Ishikawa (cell line): ENCODE measurements around the gene ABCB8.

Experiments used
- CEBPB ChIP-seq: IDR thresholded peaks from 2 replicates; pipeline ENCODE4 v1.6.1; 2012
- CREB1 ChIP-seq: IDR thresholded peaks from 2 replicates; pipeline ENCODE4 v1.6.1; 2012; ENCODE audit warnings: low read depth
- EGR1 ChIP-seq: IDR thresholded peaks from 2 replicates; pipeline ENCODE4 v1.6.1; 2012
- EP300 ChIP-seq: IDR thresholded peaks from 2 replicates; pipeline ENCODE4 v1.6.1; 2012; ENCODE audit warnings: borderline replicate concordance
- FOXM1 ChIP-seq: IDR thresholded peaks from 2 replicates; pipeline ENCODE4 v1.6.1; 2012; ENCODE audit warnings: low read depth, borderline replicate concordance
- NFIC ChIP-seq: IDR thresholded peaks from 2 replicates; pipeline ENCODE4 v1.6.1; 2012
- RAD21 ChIP-seq: IDR thresholded peaks from 2 replicates; pipeline ENCODE4 v1.6.1; 2012; ENCODE audit warnings: low read depth
- TAF1 ChIP-seq: IDR thresholded peaks from 2 replicates; pipeline ENCODE4 v1.6.1; 2012; ENCODE audit warnings: low read depth, mild to moderate bottlenecking
- TCF12 ChIP-seq: IDR thresholded peaks from 2 replicates; pipeline ENCODE4 v1.6.1; 2012; ENCODE audit warnings: low read depth
- TEAD4 ChIP-seq: IDR thresholded peaks from 2 replicates; pipeline ENCODE4 v1.6.1; 2012
- YY1 ChIP-seq: IDR thresholded peaks from 2 replicates; pipeline ENCODE4 v1.6.1; 2012; ENCODE audit warnings: low read depth
- ZBTB7A ChIP-seq: IDR thresholded peaks from 2 replicates; pipeline ENCODE4 v1.6.1; 2012; ENCODE audit warnings: low read depth
- TF ChIP-seq, protein P1 (sequence below): IDR thresholded peaks from 2 replicates; pipeline ENCODE4 v1.6.1; 2012
- TF ChIP-seq, protein P2 (sequence below): IDR thresholded peaks from 2 replicates; pipeline ENCODE4 v1.6.1; 2012
- TF ChIP-seq, protein P3 (sequence below): IDR thresholded peaks from 2 replicates; pipeline ENCODE4 v1.6.1; 2012; ENCODE audit warnings: low read depth, mild to moderate bottlenecking

ABCB8 gene

DNA sequence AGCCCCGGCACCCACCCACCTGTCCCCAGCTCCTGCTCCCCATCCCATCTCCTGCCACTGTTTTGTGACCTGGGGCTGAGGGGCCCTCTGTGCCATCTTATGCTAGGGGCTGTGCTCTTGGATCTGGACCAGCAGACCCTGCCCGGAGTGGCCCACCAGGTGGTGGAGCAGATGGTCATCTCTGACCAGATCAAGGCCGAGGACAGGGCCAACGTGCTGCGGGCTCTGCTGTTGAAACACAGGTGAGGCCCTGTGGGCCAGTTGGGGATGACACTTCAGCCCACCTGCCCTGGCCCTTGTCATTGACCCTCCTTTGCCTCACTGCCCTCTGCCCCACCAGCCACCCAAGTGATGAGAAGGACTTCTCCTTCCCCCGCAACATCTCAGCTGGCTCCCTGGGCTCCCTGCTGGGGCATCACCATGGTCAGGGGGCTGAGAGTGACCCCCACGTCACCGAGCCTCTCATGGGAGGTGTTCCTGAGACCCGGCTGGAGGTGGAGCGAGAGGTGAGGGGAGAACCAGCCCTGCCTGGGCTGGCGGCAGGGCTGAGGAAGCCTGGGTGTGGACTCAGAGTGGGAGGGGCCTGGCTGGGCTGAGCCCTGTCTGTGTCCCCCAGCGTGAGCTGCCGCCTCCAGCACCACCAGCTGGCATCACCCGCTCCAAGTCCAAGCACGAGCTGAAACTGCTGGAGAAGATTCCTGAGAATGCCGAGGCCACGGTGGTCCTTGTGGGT, 41.8 kb downstream of the ABCB8 start:
- TF ChIP-seq, protein P1, sequence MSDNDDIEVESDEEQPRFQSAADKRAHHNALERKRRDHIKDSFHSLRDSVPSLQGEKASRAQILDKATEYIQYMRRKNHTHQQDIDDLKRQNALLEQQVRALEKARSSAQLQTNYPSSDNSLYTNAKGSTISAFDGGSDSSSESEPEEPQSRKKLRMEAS: no peak
- TF ChIP-seq CEBPB (no peak), TCF12 (no peak), EP300 (no peak), NFIC (no peak), EGR1 (no peak)

DNA sequence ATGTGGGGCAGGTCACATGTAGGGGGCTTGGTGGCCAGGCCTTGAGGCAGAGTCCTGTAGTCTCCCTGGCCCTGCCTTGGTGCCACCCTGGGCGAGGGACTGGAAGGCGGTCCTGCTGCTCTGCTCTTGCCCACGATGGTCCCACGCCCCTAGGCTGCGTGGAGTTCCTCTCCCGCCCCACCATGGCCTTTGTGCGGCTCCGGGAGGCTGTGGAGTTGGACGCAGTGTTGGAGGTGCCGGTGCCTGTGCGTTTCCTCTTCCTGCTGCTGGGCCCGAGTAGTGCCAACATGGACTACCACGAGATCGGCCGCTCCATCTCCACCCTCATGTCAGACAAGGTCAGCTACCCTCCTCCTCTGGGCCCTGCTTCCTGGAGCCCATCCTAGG, 42.3 kb downstream of the ABCB8 start:
- TF ChIP-seq NFIC (no peak), TEAD4 (no peak), RAD21 (no peak), CEBPB (no peak), YY1 (no peak), CREB1 (no peak), ZBTB7A (no peak), FOXM1 (no peak), TCF12 (no peak), TAF1 (no peak), EGR1 (no peak), EP300 (no peak)
- TF ChIP-seq, protein P2, sequence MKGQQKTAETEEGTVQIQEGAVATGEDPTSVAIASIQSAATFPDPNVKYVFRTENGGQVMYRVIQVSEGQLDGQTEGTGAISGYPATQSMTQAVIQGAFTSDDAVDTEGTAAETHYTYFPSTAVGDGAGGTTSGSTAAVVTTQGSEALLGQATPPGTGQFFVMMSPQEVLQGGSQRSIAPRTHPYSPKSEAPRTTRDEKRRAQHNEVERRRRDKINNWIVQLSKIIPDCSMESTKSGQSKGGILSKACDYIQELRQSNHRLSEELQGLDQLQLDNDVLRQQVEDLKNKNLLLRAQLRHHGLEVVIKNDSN: no peak
- TF ChIP-seq, protein P3, sequence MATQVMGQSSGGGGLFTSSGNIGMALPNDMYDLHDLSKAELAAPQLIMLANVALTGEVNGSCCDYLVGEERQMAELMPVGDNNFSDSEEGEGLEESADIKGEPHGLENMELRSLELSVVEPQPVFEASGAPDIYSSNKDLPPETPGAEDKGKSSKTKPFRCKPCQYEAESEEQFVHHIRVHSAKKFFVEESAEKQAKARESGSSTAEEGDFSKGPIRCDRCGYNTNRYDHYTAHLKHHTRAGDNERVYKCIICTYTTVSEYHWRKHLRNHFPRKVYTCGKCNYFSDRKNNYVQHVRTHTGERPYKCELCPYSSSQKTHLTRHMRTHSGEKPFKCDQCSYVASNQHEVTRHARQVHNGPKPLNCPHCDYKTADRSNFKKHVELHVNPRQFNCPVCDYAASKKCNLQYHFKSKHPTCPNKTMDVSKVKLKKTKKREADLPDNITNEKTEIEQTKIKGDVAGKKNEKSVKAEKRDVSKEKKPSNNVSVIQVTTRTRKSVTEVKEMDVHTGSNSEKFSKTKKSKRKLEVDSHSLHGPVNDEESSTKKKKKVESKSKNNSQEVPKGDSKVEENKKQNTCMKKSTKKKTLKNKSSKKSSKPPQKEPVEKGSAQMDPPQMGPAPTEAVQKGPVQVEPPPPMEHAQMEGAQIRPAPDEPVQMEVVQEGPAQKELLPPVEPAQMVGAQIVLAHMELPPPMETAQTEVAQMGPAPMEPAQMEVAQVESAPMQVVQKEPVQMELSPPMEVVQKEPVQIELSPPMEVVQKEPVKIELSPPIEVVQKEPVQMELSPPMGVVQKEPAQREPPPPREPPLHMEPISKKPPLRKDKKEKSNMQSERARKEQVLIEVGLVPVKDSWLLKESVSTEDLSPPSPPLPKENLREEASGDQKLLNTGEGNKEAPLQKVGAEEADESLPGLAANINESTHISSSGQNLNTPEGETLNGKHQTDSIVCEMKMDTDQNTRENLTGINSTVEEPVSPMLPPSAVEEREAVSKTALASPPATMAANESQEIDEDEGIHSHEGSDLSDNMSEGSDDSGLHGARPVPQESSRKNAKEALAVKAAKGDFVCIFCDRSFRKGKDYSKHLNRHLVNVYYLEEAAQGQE: no peak
- TF ChIP-seq, protein P1: no peak

DNA sequence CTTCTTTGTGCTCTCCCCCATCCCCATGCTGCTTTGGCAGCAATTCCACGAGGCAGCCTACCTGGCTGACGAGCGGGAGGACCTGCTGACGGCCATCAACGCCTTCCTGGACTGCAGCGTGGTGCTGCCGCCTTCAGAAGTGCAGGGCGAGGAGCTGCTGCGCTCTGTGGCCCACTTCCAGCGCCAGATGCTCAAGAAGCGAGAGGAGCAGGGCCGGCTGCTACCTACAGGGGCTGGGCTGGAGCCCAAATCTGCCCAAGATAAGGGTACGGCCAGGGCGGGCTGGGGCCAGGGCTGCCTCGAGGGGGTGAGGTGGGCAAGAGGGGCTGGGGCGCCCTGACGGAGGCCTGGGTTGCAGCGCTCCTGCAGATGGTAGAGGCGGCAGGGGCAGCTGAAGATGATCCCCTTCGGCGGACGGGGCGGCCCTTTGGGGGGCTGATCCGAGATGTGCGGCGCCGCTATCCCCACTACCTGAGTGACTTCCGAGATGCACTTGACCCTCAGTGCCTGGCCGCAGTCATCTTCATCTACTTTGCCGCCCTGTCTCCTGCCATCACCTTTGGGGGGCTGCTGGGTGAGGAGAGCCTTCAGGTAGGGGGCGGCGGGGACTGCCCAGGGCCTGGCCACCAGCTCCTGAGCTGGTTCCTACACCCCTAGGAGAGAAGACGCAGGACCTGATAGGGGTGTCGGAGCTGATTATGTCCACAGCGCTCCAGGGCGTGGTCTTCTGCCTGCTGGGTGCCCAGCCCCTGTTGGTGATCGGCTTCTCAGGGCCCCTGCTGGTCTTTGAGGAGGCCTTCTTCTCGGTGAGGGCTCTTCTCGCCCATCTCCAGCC, 43.0 kb downstream of the ABCB8 start:
- no peak for TF ChIP-seq TAF1
- TF ChIP-seq NFIC: no peak
- TF ChIP-seq, protein P2: no peak
- no peak for TF ChIP-seq TCF12
- TF ChIP-seq CREB1: no peak
- TF ChIP-seq EP300: no peak
- no peak for TF ChIP-seq CEBPB

DNA sequence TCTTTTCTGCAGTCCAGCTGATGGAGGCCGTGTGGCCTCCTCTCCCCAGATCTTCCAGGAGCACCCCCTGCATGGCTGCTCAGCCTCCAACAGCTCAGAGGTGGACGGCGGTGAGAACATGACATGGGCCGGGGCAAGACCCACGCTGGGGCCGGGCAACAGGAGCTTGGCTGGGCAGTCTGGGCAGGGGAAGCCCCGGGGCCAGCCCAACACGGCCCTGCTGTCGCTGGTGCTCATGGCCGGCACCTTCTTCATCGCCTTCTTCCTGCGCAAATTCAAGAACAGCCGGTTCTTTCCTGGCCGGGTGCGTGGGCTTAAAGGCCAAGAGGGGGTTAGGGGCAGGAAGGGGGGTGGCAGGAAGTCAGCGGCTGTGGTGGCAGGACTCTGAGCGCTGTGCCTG, 45.7 kb downstream of the ABCB8 start:
- no peak for TF ChIP-seq FOXM1
- no peak for TF ChIP-seq CEBPB
- no peak for TF ChIP-seq TEAD4
- no peak for TF ChIP-seq NFIC
- TF ChIP-seq CREB1: no peak
- no peak for TF ChIP-seq ZBTB7A
- no peak for TF ChIP-seq YY1
- TF ChIP-seq EGR1: no peak
- no peak for TF ChIP-seq RAD21
- TF ChIP-seq, protein P1: no peak

DNA sequence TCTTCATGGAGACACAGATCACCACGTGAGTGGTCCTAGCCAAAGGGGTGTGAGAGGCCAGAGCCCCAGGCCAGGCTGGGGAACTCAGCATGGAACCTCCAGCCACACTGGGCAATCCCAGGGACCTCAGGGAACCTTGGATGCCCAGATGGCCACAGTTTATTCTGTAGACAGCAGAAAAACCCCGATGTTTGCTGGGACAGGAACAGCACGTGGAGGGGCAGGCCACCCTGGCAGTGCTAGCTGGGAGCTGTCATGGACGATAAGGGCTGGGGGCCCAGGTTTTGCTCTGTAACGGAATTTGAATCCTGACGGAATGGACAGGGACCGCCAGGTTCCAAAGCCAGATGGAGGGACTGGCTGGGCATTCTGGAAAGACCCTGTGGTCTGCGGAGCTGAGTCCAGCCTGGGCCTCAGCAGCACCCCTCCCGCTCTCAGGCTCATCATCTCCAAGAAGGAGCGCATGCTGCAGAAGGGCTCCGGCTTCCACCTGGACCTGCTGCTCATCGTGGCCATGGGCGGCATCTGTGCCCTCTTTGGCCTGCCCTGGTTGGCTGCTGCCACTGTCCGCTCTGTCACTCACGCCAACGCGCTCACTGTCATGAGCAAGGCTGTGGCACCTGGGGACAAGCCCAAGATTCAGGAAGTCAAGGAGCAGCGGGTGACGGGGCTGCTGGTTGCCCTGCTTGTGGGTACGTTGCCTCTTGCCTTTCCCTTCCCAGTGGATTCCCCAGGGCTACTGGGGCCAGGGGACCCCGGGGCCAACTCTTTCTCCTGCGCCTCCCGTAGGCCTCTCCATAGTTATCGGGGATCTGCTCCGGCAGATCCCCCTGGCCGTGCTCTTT, 46.8 kb downstream of the ABCB8 start:
- TF ChIP-seq, protein P3: no peak
